Measurements from ENCODE around the gene RDH13.

DNA sequence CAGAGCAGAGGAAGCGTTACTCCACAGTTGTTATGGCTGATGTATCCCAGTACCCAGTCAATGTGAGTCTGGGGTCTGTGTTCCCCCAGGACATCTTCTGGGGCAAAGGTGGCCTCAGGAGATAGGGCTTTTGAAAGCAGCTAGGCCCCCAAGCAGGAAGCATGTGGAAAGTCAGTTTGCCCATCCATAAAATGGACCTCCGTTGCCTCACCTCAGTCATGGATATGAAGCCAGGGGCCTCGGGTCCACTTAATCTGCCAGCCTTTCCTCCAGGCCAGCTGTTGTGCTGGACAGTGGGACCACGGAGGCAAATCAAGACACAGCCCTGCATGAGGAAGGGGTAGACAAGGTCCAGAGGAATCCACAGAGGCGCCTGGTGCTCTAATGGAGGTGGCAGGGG lies 16.0 kb upstream of the RDH13 start:
- TF ChIP-seq CTCF (IDR thresholded peaks at IDR 0.05) (no peak), POLR2A (IDR thresholded peaks at IDR 0.05) (no peak), POLR2AphosphoS5 (IDR thresholded peaks at IDR 0.05) (no peak)
